DND-41 (cell line): Measurements from ENCODE around the gene SLC18A2.

Source experiments
- EZH2 ChIP-seq: IDR thresholded peaks from 3 replicates; pipeline ENCODE4 v1.6.1; 2012; ENCODE audit warnings: borderline replicate concordance, low read depth, mild to moderate bottlenecking, moderate library complexity, low read length, inconsistent platforms; ENCODE audit not compliant: severe bottlenecking
- TF ChIP-seq, protein P1 (sequence below): IDR thresholded peaks from 2 replicates; pipeline ENCODE4 v1.5.1; 2012; ENCODE audit warnings: borderline replicate concordance, low read length, moderate library complexity, mild to moderate bottlenecking; ENCODE audit not compliant: poor library complexity, severe bottlenecking; ENCODE audit errors: extremely low read depth

DNA sequence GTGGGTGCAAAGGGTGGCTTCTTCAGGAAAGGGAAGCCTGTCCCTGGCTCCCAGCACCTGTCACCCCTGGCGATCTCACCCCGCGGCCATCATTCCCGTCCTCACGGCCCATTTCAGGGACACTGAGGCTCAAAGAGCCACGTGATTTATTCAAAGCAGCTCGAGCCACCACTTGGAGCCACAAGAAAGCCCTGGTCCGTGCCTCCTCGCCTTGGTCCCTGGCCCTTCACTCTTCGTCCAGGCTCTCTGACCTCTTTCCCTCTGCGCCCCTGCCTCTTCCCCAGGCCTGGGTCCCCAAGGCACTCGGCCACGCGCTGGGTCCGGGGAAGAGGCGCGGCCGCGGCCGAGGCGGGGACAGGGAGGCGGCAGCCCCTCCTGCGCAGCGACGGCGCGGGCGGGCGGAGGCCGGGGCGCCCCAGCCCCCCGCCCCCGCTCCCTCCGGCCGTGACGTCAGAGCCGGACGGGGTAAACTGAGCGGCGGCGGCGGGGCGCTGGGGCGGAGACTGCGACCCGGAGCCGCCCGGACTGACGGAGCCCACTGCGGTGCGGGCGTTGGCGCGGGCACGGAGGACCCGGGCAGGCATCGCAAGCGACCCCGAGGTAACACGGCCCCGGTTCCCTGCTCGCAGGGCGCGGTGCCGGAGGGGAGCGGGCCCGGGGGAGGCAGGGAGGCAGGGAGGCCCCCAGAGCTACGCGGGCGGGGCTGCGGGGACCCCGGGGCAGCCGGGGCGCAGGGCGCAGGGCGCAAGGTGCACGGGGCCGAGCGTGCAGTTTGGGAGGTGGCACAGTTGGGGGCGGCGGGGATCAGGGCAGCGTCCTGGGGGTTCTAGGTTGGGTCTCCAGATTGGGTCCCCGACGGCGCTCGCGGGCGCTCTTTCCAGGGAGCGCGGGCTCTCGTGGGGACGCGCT is at the start of gene SLC18A2:
- TF ChIP-seq EZH2: no peak
- TF ChIP-seq, protein P1, sequence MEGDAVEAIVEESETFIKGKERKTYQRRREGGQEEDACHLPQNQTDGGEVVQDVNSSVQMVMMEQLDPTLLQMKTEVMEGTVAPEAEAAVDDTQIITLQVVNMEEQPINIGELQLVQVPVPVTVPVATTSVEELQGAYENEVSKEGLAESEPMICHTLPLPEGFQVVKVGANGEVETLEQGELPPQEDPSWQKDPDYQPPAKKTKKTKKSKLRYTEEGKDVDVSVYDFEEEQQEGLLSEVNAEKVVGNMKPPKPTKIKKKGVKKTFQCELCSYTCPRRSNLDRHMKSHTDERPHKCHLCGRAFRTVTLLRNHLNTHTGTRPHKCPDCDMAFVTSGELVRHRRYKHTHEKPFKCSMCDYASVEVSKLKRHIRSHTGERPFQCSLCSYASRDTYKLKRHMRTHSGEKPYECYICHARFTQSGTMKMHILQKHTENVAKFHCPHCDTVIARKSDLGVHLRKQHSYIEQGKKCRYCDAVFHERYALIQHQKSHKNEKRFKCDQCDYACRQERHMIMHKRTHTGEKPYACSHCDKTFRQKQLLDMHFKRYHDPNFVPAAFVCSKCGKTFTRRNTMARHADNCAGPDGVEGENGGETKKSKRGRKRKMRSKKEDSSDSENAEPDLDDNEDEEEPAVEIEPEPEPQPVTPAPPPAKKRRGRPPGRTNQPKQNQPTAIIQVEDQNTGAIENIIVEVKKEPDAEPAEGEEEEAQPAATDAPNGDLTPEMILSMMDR: no peak
